OCI-LY1 (cell line): ENCODE measurements around the gene DDI1.
A peak's percentile ranks its signal among the peaks of the same experiment; 100 is the strongest.

Experiments
- H2AFZ ChIP-seq: fragments of 200-600 bp; sonication (generic), shearing (Covaris generic); 2 replicates; pipeline ENCODE4 v1.6.0; 2014; ENCODE audit warnings: antibody characterized with exemption, mild to moderate bottlenecking, low read length
- H3F3A ChIP-seq: fragments of 200-600 bp; sonication (generic), shearing (Covaris generic); 2 replicates; pipeline ENCODE4 v1.6.0; 2014; ENCODE audit warnings: mild to moderate bottlenecking, antibody characterized with exemption, low read length, moderate library complexity; ENCODE audit not compliant: insufficient read depth
- H3K27ac ChIP-seq: fragments of 200-600 bp; sonication (generic); 2 replicates; pipeline ENCODE4 v1.5.1; 2014; ENCODE audit warnings: low read length, mixed run types, mild to moderate bottlenecking, low read depth; ENCODE audit not compliant: poor library complexity, severe bottlenecking
- H3K27me3 ChIP-seq: fragments of 200-600 bp; sonication (generic); 2 replicates; pipeline ENCODE4 v1.6.0; 2014; ENCODE audit warnings: antibody characterized with exemption, mild to moderate bottlenecking, low read length, moderate library complexity; ENCODE audit not compliant: insufficient read depth
- H3K36me3 ChIP-seq: fragments of 200-600 bp; sonication (generic); 2 replicates; pipeline ENCODE4 v1.6.1; 2014; ENCODE audit warnings: mild to moderate bottlenecking, antibody characterized with exemption, low read length, moderate library complexity, mixed read lengths; ENCODE audit not compliant: insufficient read depth
- H3K4me1 ChIP-seq: fragments of 200-600 bp; sonication (generic); 2 replicates; pipeline ENCODE4 v1.5.1; 2014; ENCODE audit warnings: mild to moderate bottlenecking, low read length, moderate library complexity; ENCODE audit not compliant: insufficient read depth, severe bottlenecking
- H3K4me2 ChIP-seq: fragments of 200-600 bp; sonication (generic), shearing (Covaris generic); 2 replicates; pipeline ENCODE4 v1.6.1; 2014; ENCODE audit warnings: low read length
- H3K4me3 ChIP-seq: fragments of 200-600 bp; sonication (generic); 2 replicates; pipeline ENCODE4 v1.5.1; 2014; ENCODE audit warnings: low read length, low read depth, mild to moderate bottlenecking, mixed read lengths; ENCODE audit not compliant: poor library complexity, severe bottlenecking
- H3K79me2 ChIP-seq: fragments of 200-600 bp; shearing (Covaris generic); 2 replicates; pipeline ENCODE4 v1.6.1; 2016; ENCODE audit warnings: mixed run types, low read length, mixed read lengths; ENCODE audit not compliant: insufficient read depth
- H3K9ac ChIP-seq: fragments of 200-600 bp; sonication (generic), shearing (Covaris generic); 2 replicates; pipeline ENCODE4 v1.6.1; 2014; ENCODE audit warnings: mild to moderate bottlenecking, low read length, mixed read lengths
- H3K9me2 ChIP-seq: fragments of 200-600 bp; sonication (generic), shearing (Covaris generic); 2 replicates; pipeline ENCODE4 v1.6.1; 2014; ENCODE audit warnings: low read depth, mild to moderate bottlenecking, low read length, mixed read lengths
- H3K9me3 ChIP-seq: fragments of 200-600 bp; shearing (Covaris generic); 2 replicates; pipeline ENCODE4 v1.6.1; 2014; ENCODE audit warnings: low read length, mixed read lengths
- H4K20me1 ChIP-seq: fragments of 200-600 bp; sonication (generic), shearing (Covaris generic); 2 replicates; pipeline ENCODE4 v1.6.0; 2016; ENCODE audit warnings: mild to moderate bottlenecking, low read length; ENCODE audit not compliant: insufficient read depth
- CTCF ChIP-seq: fragments of 200-600 bp; sonication (generic), shearing (Covaris generic); IDR thresholded peaks from 2 replicates; pipeline ENCODE4 v1.5.1; 2017; ENCODE audit warnings: mild to moderate bottlenecking, antibody characterized with exemption, low read length, moderate library complexity, mixed read lengths
- EZH2 ChIP-seq: fragments of 200-600 bp; sonication (generic), shearing (Covaris generic); IDR thresholded peaks from 2 replicates; pipeline ENCODE4 v1.8.0; 2017; ENCODE audit warnings: borderline replicate concordance, mixed run types, mild to moderate bottlenecking, antibody characterized with exemption, low read length, moderate library complexity, mixed read lengths

DDI1 gene

GRCh38 chr11:104015649-104016415 lies 20.6 kb upstream of the DDI1 start:
- no peaks in the 10 kb centered on the region for H3K9me3 ChIP-seq
- H3K27me3 ChIP-seq: no peaks in the 10 kb centered on the region
- TF ChIP-seq CTCF: no peak
- H3K4me2 ChIP-seq: peak overlapping the region; percentile 30
- no peaks in the 10 kb centered on the region for H4K20me1 ChIP-seq
- H2AFZ ChIP-seq: peak overlapping the region; percentile 48; the same call in 1 of the 2 replicates
- peaks cover 23% of the 10 kb centered on the region for H3K4me1 ChIP-seq
- no peak overlapping the region for H3K4me3 ChIP-seq
- no peaks in the 10 kb centered on the region for H3K79me2 ChIP-seq
- no peaks in the 10 kb centered on the region for H3K36me3 ChIP-seq
- H3K27ac ChIP-seq: peak overlapping the region; percentile 41
- no peaks in the 10 kb centered on the region for H3K9me2 ChIP-seq
- no peaks in the 10 kb centered on the region for H3F3A ChIP-seq
- H3K9ac ChIP-seq: 0 out of 2 replicates have a peak overlapping the region, but pooled peaks have one; percentile 14

- TF ChIP-seq EZH2: no peak
- TF ChIP-seq CTCF: no peak
- no peaks in the 10 kb centered on the region for H3K27me3 ChIP-seq
- no peaks in the 10 kb centered on the region for H4K20me1 ChIP-seq
- no peaks in the 10 kb centered on the region for H3K4me1 ChIP-seq
- H3K79me2 ChIP-seq: no peaks in the 10 kb centered on the region
- H3K9me3 ChIP-seq: no peaks in the 10 kb centered on the region
- no peaks in the 10 kb centered on the region for H3K36me3 ChIP-seq
- H3K27ac ChIP-seq: no peak overlapping the region
- H3K9me2 ChIP-seq: no peaks in the 10 kb centered on the region
- no peak overlapping the region for H3K4me3 ChIP-seq
- H3K4me2 ChIP-seq: no peak overlapping the region
- H3K9ac ChIP-seq: no peak overlapping the region
- H2AFZ ChIP-seq: no peak overlapping the region
- H3F3A ChIP-seq: no peaks in the 10 kb centered on the region
These were observed 11.9 kb upstream of the DDI1 start for GRCh38 chr11:104024572-104024971.

GRCh38 chr11:104028476-104029263 lies 7.8 kb upstream of the DDI1 start:
- Histone ChIP-seq H4K20me1 (no peaks in the 10 kb centered on the region), H3K27me3 (no peaks in the 10 kb centered on the region), H3K79me2 (no peaks in the 10 kb centered on the region), H3K4me3 (no peak overlapping the region), H3F3A (no peaks in the 10 kb centered on the region), H3K36me3 (no peaks in the 10 kb centered on the region), H3K9me2 (no peaks in the 10 kb centered on the region), H3K9me3 (no peaks in the 10 kb centered on the region), H3K4me2 (no peak overlapping the region), H3K27ac (no peak overlapping the region), H2AFZ (no peak overlapping the region), H3K9ac (no peak overlapping the region), H3K4me1 (peaks cover 1% of the 10 kb centered on the region)
- TF ChIP-seq CTCF (no peak), EZH2 (no peak)
